ENCODE data around the gene KCNQ1.

KCNQ1 gene

GRCh38 chr11:2444821-2445745 lies at the start of gene KCNQ1:
KCNQ1 (plus strand) TSS chr11:2445008; CDS start chr11:2445099, 91 bp downstream.
- no peak for FAIRE-seq
- DNase-seq (ENCODE audit: insufficient read length, low spot score), result no peak
- TF ChIP-seq, protein P1, sequence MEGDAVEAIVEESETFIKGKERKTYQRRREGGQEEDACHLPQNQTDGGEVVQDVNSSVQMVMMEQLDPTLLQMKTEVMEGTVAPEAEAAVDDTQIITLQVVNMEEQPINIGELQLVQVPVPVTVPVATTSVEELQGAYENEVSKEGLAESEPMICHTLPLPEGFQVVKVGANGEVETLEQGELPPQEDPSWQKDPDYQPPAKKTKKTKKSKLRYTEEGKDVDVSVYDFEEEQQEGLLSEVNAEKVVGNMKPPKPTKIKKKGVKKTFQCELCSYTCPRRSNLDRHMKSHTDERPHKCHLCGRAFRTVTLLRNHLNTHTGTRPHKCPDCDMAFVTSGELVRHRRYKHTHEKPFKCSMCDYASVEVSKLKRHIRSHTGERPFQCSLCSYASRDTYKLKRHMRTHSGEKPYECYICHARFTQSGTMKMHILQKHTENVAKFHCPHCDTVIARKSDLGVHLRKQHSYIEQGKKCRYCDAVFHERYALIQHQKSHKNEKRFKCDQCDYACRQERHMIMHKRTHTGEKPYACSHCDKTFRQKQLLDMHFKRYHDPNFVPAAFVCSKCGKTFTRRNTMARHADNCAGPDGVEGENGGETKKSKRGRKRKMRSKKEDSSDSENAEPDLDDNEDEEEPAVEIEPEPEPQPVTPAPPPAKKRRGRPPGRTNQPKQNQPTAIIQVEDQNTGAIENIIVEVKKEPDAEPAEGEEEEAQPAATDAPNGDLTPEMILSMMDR (IDR thresholded peaks at IDR 0.05; ENCODE audit: insufficient read depth, missing control alignments), result no peak

DNA sequence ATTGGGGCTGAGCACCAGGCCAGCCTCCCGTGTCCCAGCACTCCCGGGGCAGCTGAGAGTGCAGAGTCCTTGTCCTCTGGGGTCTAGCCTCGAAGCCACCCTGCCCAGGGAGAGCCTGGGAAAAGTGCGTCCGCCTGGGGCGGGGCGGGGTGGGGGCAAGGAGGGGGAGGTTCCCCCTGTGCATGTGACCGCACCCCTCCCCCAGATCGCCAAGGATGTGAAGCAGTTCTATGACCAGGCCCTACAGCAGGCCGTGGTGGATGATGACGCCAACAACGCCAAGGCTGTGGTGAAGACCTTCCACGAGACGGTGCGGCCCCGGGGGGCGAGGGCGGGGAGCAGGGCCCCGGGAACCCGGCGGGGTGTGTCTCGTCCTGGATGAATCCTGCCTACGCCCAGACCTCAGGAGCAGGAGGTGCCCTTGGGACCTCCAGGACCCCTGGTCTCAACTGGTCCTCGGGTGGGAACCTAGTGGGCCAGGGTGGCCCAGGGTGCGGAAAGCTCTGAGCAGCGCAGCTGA lies 49.5 kb upstream of the KCNQ1 start:
- DNase-seq (ENCODE audit: insufficient read length, low spot score), result no peak
- FAIRE-seq, result no peak
- TF ChIP-seq, protein P1 (IDR thresholded peaks at IDR 0.05; ENCODE audit: insufficient read depth, missing control alignments), result no peak

GRCh38 chr11:2395856-2396255 lies 49.0 kb upstream of the KCNQ1 start:
- no peak for FAIRE-seq
- DNase-seq (ENCODE audit: insufficient read length, low spot score), result no peak
- TF ChIP-seq, protein P1 (IDR thresholded peaks at IDR 0.05; ENCODE audit: insufficient read depth, missing control alignments), result no peak

DNA sequence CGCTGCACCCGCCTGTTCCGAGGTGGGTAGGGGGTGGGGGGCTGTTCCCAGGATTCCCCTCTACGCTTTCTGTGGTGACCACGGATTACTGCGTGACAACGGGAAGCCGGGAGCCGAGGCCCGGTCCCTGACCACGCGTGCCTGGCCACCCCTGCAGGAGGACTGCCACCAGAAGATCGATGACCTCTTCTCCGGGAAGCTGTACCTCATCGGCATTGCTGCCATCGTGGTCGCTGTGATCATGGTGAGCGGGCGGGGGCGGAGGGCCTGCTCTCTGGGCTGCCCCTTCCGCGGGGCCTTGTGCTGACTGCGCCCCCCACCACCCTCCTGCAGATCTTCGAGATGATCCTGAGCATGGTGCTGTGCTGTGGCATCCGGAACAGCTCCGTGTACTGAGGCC lies 48.3 kb upstream of the KCNQ1 start:
- DNase-seq (ENCODE audit: insufficient read length, low spot score) (no peak), FAIRE-seq (no peak)
- TF ChIP-seq, protein P1 (IDR thresholded peaks at IDR 0.05; ENCODE audit: insufficient read depth, missing control alignments), result no peak

- no peak for DNase-seq (ENCODE audit: insufficient read length, low spot score)
- TF ChIP-seq, protein P1 (IDR thresholded peaks at IDR 0.05; ENCODE audit: insufficient read depth, missing control alignments), result no peak
- FAIRE-seq, result no peak
Measured at GRCh38 chr11:2397005-2397404, 47.8 kb upstream of the KCNQ1 start.

DNA sequence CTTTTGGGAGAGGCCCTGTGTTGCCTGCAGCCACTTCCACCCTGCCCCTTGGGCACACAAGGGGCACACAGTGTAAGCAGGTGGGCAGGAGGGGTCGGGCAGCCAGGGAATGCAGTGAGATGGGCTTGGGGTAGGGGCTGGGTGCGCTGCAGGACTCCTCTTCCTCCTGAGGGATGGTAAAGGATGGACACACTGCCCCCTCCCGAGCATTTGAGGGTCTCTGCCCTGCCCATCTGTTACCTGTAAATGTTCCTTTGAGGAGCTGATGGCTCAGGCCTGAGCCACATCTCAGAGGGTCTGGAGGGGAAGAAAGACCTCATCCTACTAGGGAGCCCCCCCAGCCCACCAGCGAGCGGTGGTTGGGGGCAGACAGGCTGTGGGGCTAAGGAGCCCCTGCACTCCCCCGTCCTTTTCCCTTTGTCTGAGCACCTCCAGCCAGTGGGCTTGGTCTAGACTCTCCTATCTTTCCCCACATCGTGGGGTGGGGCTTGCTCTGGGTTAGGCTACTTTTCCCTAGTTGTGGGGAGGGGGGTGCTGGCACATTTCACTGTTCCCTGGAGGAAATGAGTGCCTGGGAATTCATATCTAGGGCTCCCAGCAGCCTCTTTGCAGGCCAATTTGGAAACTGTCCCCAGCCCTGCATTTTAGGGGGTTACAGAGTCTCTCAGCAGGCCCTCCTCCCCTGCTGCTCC lies 46.0 kb upstream of the KCNQ1 start:
- DNase-seq (ENCODE audit: insufficient read length, low spot score), result no peak
- no peak for FAIRE-seq
- TF ChIP-seq, protein P1 (IDR thresholded peaks at IDR 0.05; ENCODE audit: insufficient read depth, missing control alignments), result peak; percentile 10
